ENCODE measurements around the gene G3BP1.
A peak's percentile ranks its signal among the peaks of the same experiment; 100 is the strongest.
"Not testable (repeated sequence)": the region's sequence is repeated elsewhere in the genome, so short reads cannot be mapped to it uniquely, and the experiment has no call there.

The G3BP1 gene

GRCh38 chr5:151780348-151780747 lies 8.6 kb downstream of the G3BP1 start:
- Histone ChIP-seq H3K27me3 (no peaks in the 10 kb centered on the region), H3K4me3 (ENCODE audit: low read depth, low read length) (no peak overlapping the region), H3K4me1 (peaks cover 3% of the 10 kb centered on the region; the same call in 1 of the 2 replicates), H3K9me3 (no peaks in the 10 kb centered on the region), H3K36me3 (peaks cover 25% of the 10 kb centered on the region)
- TF ChIP-seq CTCF (IDR thresholded peaks at IDR 0.05; ENCODE audit: low read depth, low read length) = no peak
- DNase-seq = no peak

GRCh38 chr5:151781201-151781600 lies 9.4 kb downstream of the G3BP1 start:
- TF ChIP-seq CTCF (IDR thresholded peaks at IDR 0.05; ENCODE audit: low read depth, low read length) = no peak
- Histone ChIP-seq H3K36me3 (peaks cover 27% of the 10 kb centered on the region), H3K27me3 (no peaks in the 10 kb centered on the region), H3K9me3 (no peaks in the 10 kb centered on the region), H3K4me3 (ENCODE audit: low read depth, low read length) (no peak overlapping the region), H3K4me1 (peaks cover 3% of the 10 kb centered on the region; the same call in 1 of the 2 replicates)
- DNase-seq = no peak

- peaks cover 27% of the 10 kb centered on the region for H3K36me3 ChIP-seq
- H3K4me1 ChIP-seq; DNase-seq; H3K4me3 ChIP-seq (ENCODE audit: low read depth, low read length); H3K9me3 ChIP-seq; H3K27me3 ChIP-seq: not testable (repeated sequence)
Observed at GRCh38 chr5:151783664-151784063, 11.9 kb downstream of the G3BP1 start.

- peaks cover 31% of the 10 kb centered on the region for H3K36me3 ChIP-seq
- no peak for DNase-seq
- H3K27me3 ChIP-seq = no peaks in the 10 kb centered on the region
- no peak for TF ChIP-seq CTCF (IDR thresholded peaks at IDR 0.05; ENCODE audit: low read depth, low read length)
- no peak overlapping the region for H3K4me3 ChIP-seq (ENCODE audit: low read depth, low read length)
- peaks cover 3% of the 10 kb centered on the region; the same call in 1 of the 2 replicates for H3K4me1 ChIP-seq
- no peaks in the 10 kb centered on the region for H3K9me3 ChIP-seq
Observed at GRCh38 chr5:151784141-151784540, 12.4 kb downstream of the G3BP1 start.

GRCh38 chr5:151786468-151786867 lies 14.7 kb downstream of the G3BP1 start:
- H3K4me1 ChIP-seq = peaks cover 3% of the 10 kb centered on the region; the same call in 1 of the 2 replicates
- TF ChIP-seq CTCF (IDR thresholded peaks at IDR 0.05; ENCODE audit: low read depth, low read length) = peak; percentile 15; the same call in 1 of the 2 replicates
- H3K4me3 ChIP-seq (ENCODE audit: low read depth, low read length) = no peak overlapping the region
- H3K9me3 ChIP-seq = no peaks in the 10 kb centered on the region
- H3K36me3 ChIP-seq = peaks cover 50% of the 10 kb centered on the region
- DNase-seq = no peak
- H3K27me3 ChIP-seq = no peaks in the 10 kb centered on the region

GRCh38 chr5:151787817-151788216 lies 16.1 kb downstream of the G3BP1 start:
- peaks cover 64% of the 10 kb centered on the region for H3K36me3 ChIP-seq
- no peaks in the 10 kb centered on the region for H3K27me3 ChIP-seq
- no peaks in the 10 kb centered on the region for H3K4me1 ChIP-seq
- no peak for DNase-seq
- no peaks in the 10 kb centered on the region for H3K9me3 ChIP-seq
- H3K4me3 ChIP-seq (ENCODE audit: low read depth, low read length) = no peak overlapping the region
- no peak for TF ChIP-seq CTCF (IDR thresholded peaks at IDR 0.05; ENCODE audit: low read depth, low read length)

GRCh38 chr5:151793358-151793757 lies 21.6 kb downstream of the G3BP1 start:
- Histone ChIP-seq H3K9me3 (no peaks in the 10 kb centered on the region), H3K36me3 (peaks cover 99% of the 10 kb centered on the region), H3K27me3 (no peaks in the 10 kb centered on the region), H3K4me1 (no peaks in the 10 kb centered on the region), H3K4me3 (ENCODE audit: low read depth, low read length) (no peak overlapping the region)
- TF ChIP-seq CTCF (IDR thresholded peaks at IDR 0.05; ENCODE audit: low read depth, low read length) = no peak
- no peak for DNase-seq
